Measurements from ENCODE around the gene SNRPB.

Gene SNRPB

GRCh38 chr20:2475850-2476741 is 5.5 kb upstream of the SNRPB start:
- no peak for DNase-seq (ENCODE audit: low read depth in 2 of 2, low spot score in 1 of 2)

- DNase-seq (ENCODE audit: low read depth in 2 of 2, low spot score in 1 of 2): no peak
Observed at GRCh38 chr20:2473516-2473915, 2.9 kb upstream of the SNRPB start.

DNA sequence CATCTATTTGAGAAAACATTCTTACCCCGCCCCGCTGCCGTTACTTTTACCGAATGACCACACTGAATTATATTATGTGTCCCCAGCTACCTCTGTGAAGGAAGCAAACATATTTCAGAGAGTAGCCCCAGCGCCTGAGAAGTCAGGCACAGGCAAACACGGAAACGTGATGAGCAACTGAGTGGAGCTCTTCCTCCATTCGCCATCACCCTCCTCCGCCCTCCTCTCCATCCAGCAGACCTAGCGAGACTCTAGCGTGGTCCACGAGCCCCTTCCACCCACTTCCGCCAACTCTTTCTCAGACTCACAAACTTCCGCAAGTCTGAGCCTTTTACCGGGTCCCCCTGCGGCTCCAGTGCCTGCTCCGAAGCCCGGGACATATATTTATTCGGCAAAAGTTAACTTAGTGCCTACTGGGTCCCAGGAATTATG is 582 bp downstream of the SNRPB start:
- DNase-seq (ENCODE audit: low read depth in 2 of 2, low spot score in 1 of 2): peak; percentile 22 to 46

- no peak for DNase-seq (ENCODE audit: low read depth in 2 of 2, low spot score in 1 of 2)
Observed at GRCh38 chr20:2468581-2469407, 1.8 kb downstream of the SNRPB start.

DNA sequence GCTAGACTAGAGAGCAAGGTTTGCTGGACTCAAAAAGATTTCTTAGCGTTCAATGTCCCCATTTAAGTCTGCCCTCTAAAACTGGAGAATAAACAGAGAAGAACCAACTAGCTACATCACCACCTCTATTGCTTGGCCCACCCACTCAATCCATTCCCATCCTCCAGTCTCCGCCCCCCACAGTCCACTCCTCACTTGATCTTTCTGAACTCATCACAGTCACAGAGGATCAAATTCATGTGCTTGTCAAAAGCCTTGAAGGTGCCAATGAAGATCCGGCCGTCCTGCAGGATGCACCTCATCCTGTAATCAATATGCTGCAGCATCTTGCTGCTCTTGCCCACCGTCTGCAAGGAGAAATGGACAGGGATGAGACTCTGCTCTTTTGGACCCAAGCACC is 3.2 kb downstream of the SNRPB start:
- no peak for DNase-seq (ENCODE audit: low read depth in 2 of 2, low spot score in 1 of 2)

DNA sequence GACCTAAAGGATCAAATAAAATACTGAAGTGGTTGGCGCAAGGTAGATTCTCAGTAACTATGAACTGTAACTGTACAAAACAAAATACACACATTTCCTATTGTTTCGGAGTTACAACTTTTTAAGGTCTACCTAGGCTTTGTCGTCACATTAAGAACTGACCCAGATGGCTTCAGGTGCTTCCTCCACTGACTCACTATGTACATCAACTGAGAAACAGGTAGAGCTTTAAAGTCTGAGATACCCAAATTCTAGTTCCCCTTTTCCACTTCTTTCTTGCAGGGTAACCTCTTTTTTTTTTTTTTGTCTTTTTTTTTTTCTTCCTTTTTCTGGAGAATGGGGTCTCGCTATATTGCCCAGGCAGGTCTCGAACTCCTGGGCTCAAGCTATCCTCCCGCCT is 5.5 kb downstream of the SNRPB start:
- DNase-seq (ENCODE audit: low read depth in 2 of 2, low spot score in 1 of 2): no peak

DNA sequence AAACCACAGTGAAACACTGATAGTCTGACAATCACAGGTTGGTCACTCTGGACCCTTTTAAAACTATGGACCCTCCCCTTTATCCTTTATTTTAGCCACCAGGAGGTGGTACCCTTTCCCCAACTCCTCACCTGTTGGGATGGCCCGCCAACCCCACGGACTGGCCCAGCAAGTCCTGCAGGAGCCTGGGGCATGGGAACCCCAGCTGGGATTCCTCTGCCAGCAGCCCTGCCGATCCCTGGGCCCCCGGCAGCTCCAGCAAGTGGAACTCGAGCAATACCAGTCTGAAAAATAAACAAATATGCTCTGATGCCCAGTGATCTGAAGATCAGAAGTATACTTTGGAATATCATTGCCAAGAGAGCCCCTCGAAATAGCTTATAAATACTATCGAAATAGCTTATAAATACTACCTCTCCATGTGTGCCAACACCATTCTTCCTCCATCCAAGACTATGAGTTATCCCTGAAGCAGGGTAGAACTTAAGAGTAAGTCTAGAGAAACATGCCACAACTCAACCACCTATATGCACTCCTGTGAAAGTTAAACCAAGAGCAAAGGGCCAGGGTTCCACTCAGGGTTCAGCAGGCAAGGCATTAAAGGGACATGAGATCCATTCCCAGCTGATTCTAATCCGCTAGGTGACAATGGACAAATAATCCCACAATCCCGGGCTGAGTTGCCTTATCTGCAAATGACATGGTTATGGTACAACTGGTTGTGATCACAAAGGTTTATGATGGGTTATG is 6.8 kb downstream of the SNRPB start:
- DNase-seq (ENCODE audit: low read depth in 2 of 2, low spot score in 1 of 2): no peak

- no peak for DNase-seq (ENCODE audit: low read depth in 2 of 2, low spot score in 1 of 2)
Observed at GRCh38 chr20:2462484-2462883, 8.1 kb downstream of the SNRPB start.

DNA sequence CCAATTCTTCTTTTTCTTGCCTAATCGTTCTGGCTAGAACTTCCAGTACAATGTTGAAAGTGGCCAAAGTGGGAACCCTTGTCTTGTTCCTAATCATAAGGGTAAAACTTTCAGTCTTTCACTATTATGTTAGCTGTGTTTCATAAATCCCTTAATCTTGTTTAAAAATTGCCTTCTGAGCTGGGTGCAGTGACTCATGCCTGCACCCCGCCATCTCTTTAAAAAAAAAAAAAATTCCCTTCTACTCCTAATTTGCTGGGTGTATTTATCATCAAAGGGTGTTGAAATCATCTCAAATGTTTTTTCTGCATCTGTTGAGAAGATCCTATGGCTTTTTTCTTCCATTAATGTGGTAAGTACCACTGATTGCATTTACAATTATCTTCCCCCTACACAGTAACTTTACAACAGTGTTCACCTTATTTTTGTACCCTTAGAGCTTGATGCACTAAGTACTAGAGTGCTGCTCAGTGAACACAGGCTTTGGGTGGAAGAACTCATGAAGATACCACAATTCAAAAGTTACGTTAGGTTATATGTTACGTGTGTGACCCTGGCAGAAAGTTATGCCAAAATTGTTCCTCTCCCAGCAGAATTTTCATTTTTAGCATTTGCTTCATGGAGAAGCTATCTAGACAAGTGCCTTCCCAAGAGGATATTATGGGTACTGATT is 9.7 kb downstream of the SNRPB start:
- no peak for DNase-seq (ENCODE audit: low read depth in 2 of 2, low spot score in 1 of 2)

DNA sequence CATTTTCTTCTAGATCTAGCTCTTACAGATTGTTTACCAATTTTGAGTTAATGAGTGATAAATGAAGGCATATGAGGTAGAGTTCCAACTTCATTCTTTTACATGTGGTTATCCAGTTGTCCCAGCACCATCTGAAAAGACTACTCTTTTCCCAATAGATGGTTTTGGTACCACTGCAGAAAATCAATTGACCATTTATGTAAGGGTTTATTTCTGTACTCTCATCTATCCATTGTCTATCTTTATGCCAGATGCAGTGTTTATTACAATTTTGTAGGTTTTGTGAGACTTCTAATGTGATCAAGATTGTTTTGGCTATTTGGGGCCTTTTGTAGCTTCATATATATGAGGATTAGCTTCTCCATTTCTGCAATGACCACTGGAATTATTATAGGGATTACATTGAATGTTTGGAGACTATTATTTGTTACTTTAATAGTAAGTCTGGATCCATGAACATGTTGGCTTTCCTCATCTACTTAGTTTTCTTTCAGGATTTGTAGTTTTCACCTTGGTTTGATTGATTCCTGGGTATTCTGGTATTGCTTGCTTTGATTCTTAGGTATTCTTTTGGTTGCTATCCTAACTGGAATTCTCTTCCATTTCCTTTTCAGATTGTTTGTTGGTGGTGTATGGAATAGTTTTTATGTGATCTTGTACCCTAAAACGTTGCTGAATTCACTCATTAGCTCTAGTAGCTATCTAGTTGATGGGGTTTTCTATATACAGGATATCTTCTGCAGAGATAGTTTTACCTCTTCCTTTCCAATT is 10.4 kb downstream of the SNRPB start:
- no peak for DNase-seq (ENCODE audit: low read depth in 2 of 2, low spot score in 1 of 2)

- no peak for DNase-seq (ENCODE audit: low read depth in 2 of 2, low spot score in 1 of 2)
Observed at GRCh38 chr20:2458919-2459499, 11.6 kb downstream of the SNRPB start.

- DNase-seq (ENCODE audit: low read depth in 2 of 2, low spot score in 1 of 2): no peak
Observed at GRCh38 chr20:2455771-2456497, 14.7 kb downstream of the SNRPB start.

DNA sequence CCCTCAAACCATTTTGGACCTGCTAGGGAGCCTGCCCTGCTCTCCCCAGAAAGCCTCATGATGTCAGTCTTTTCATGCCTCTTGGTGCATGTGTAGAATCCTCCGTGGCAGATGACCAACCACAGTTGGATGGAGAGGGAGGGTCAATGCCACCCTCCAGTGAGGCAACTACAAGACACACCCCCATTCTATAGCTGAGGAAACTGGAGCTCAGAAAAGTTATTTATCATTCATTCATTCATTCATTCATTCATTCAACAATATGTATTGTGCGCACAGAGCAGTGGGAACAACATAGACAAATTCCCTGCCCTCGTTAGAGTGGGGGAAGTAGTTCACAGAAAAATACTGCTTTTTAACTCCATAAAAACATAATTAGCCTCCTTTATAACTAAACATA is 16.8 kb downstream of the SNRPB start:
- no peak for DNase-seq (ENCODE audit: low read depth in 2 of 2, low spot score in 1 of 2)

GRCh38 chr20:2451939-2452732 is 18.5 kb downstream of the SNRPB start:
- DNase-seq (ENCODE audit: low read depth in 2 of 2, low spot score in 1 of 2): peak; percentile 21 to 29

GRCh38 chr20:2451422-2451821 is 19.2 kb downstream of the SNRPB start:
- no peak for DNase-seq (ENCODE audit: low read depth in 2 of 2, low spot score in 1 of 2)

DNA sequence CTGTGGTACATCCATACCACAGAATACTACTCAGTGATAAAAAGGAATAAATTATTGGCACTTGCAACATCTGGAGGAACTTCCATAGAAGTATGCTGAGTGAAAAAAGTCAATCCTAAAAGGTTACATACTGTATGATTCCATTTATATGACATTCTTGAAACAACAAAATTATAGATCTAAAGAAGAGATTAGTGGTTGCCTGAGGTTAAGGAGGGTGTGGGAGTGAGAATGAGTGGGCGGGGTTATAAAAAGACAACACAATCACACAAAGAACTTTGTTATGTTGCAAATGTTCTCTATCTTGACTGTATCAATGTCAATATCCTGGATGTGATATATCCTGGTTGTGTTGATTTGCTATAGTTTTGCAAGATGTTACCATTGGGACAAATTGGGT is 21.2 kb downstream of the SNRPB start:
- DNase-seq (ENCODE audit: low read depth in 2 of 2, low spot score in 1 of 2): no peak

DNA sequence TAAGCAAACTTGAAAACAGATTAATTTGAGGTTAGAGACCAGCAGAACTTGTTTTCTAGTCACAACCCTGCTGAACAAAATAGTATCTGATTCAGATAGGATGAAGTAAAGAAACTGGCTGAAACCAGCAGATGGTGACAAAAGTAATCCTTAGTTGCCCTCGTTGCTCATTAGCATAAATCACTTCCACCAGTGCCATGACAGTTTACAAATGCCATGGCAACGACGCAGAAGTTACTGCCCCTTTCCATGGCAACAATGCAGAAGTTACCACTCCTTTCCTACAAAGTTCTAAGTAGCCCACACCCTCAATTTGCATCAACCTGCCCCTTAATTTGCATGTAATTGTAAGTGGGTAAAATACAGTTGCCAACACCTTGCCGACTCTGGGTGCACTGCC is 23.7 kb downstream of the SNRPB start:
- DNase-seq (ENCODE audit: low read depth in 2 of 2, low spot score in 1 of 2): no peak

DNA sequence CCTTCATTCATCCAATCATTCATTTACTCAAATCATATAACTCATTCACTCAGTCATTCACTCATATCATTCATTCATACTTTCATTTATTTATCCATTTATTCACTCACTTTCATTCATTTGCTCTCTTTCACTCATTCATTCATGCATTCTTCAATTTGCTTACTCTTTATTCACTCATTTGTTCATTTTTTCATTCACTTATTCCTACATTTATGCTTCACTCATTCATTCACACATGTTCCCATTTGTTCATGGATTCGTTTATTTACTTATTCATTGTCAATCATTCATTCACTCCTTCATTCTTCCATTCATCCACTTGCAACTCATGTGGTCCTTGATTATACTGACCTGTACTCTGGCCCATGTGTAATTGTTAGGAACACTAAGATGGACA is 39.4 kb downstream of the SNRPB start:
- no peak for DNase-seq (ENCODE audit: low read depth in 2 of 2, low spot score in 1 of 2)

Data from stimulated activated CD8-positive, alpha-beta memory T cell treated with anti-CD3 and anti-CD28 coated beads, Interleukin-4, amount 100 ng/mL, for 4 hours (primary cell).